ENCODE results near the gene CDC26. TPM values are rescaled to one million over a fixed set of nuclear protein-coding genes. Genes with fewer than 3 reads are reported as not detected.

CDC26 gene
- total RNA-seq, 1 experiment from 2014 or later = 22.0 TPM

DNA sequence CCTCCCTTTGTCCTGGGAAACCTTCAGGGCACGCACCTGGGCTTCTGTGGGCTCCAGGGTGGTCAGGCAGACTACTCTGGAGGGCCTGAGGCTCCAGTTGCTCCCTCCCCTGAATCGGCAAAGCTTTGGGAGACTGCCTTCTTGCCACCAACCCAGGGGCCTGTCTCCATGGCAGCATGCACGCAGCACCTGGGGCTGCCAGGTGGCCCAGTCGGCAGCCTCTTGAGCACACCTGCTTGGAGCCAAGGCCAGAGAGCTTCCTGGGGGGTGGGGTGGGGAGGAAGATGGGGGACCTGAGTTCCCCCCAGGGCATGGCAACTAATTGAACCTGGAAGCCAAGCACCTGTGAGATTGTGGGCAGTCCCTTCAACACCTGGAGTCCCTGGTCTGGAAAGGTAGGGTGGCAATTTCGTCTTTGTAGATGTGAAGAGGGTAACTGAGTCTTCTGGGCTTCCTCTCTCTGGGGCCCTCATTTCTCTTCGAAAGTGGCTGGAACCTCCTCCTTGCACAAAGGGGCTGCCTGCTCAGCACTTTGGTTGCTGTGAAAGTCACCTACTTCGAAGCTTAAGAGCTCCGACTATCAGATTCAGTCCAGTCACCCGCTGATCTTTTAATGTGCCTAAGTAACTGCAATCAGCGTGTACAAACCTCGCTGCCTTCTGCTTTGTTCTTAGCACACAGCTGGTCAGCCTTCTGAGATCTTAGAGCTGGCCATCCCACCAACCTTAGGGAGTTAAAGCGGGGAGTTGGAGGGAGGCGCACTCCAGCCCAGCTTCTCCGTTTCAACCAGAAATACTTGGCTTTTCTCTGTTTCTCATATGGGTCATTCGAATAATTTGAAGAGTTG lies 23.8 kb upstream of the CDC26 start:
- Histone ChIP-seq H3K9me3 (ENCODE audit: control insufficient read depth in 1 of 2, insufficient read depth in 1 of 2, low read depth in 1 of 2, low read length in 2 of 2) (no peaks in the 10 kb centered on the region), H3K4me2 (ENCODE audit: low read length) (no peak overlapping the region), H3K9me2 (ENCODE audit: insufficient read depth) (no peaks in the 10 kb centered on the region), H4K20me1 (ENCODE audit: insufficient read depth) (no peaks in the 10 kb centered on the region), H3K27ac (ENCODE audit: low read depth, low read length) (no peak overlapping the region), H3K9ac (ENCODE audit: low read length) (no peak overlapping the region), H3K27me3 (ENCODE audit: insufficient read depth, low read length) (0 out of 2 replicates have a peak, but pooled peaks cover 6% of the 10 kb centered on the region), H3K4me3 (replicated peaks in 1 of 2; ENCODE audit: low read depth in 1 of 2, low read length in 2 of 2) (no peak overlapping the region), H3K36me3 (ENCODE audit: control insufficient read depth in 1 of 2, insufficient read depth in 2 of 2, low read length in 2 of 2) (0 out of 4 replicates have a peak, but pooled peaks cover 0 to under 1% of the 10 kb centered on the region in 2 experiments), H3K4me1 (ENCODE audit: control insufficient read depth in 1 of 2, insufficient read depth in 2 of 2, low read length in 2 of 2) (no peaks in the 10 kb centered on the region), H2AFZ (ENCODE audit: low read depth, low read length, poor library complexity, severe bottlenecking) (no peak overlapping the region), H3K79me2 (ENCODE audit: insufficient read depth, low read length) (no peaks in the 10 kb centered on the region)
- no peak for ATAC-seq
- intact Hi-C loops (cut with micrococcal nuclease) = no loop called here
- no TSS peak for BruUV-seq (replicated peaks)
- TF ChIP-seq, protein P1, sequence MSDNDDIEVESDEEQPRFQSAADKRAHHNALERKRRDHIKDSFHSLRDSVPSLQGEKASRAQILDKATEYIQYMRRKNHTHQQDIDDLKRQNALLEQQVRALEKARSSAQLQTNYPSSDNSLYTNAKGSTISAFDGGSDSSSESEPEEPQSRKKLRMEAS (IDR thresholded peaks at IDR 0.05) = no peak
- no peak for TF ChIP-seq SIN3A (IDR thresholded peaks at IDR 0.05; ENCODE audit: low read depth)
- no peak for TF ChIP-seq SRF (IDR thresholded peaks at IDR 0.05; ENCODE audit: low read depth)
- TF ChIP-seq ZNF274 (IDR thresholded peaks at IDR 0.05; ENCODE audit: low read depth, low read length) = no peak
- TF ChIP-seq EZH2phosphoT487 (IDR thresholded peaks at IDR 0.05; ENCODE audit: borderline replicate concordance) = no peak
- TF ChIP-seq RAD21 (IDR thresholded peaks at IDR 0.05; ENCODE audit: low read depth) = no peak
- no peak for TF ChIP-seq CBX3 (IDR thresholded peaks at IDR 0.05; ENCODE audit: low read depth)
- no peak for TF ChIP-seq JUND (IDR thresholded peaks at IDR 0.05)
- no peak for TF ChIP-seq EGR1 (IDR thresholded peaks at IDR 0.05; ENCODE audit: low read depth)
- TF ChIP-seq FOSL1 (IDR thresholded peaks at IDR 0.05; ENCODE audit: low read depth) = no peak
- no peak for TF ChIP-seq TCF7L2 (IDR thresholded peaks at IDR 0.05; ENCODE audit: borderline replicate concordance, extremely low read depth, insufficient read depth, insufficient read length)
- TF ChIP-seq POLR2AphosphoS5 (IDR thresholded peaks at IDR 0.05; ENCODE audit: low read depth, low read length) = no peak
- TF ChIP-seq, protein P2, sequence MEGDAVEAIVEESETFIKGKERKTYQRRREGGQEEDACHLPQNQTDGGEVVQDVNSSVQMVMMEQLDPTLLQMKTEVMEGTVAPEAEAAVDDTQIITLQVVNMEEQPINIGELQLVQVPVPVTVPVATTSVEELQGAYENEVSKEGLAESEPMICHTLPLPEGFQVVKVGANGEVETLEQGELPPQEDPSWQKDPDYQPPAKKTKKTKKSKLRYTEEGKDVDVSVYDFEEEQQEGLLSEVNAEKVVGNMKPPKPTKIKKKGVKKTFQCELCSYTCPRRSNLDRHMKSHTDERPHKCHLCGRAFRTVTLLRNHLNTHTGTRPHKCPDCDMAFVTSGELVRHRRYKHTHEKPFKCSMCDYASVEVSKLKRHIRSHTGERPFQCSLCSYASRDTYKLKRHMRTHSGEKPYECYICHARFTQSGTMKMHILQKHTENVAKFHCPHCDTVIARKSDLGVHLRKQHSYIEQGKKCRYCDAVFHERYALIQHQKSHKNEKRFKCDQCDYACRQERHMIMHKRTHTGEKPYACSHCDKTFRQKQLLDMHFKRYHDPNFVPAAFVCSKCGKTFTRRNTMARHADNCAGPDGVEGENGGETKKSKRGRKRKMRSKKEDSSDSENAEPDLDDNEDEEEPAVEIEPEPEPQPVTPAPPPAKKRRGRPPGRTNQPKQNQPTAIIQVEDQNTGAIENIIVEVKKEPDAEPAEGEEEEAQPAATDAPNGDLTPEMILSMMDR (IDR thresholded peaks at IDR 0.05 in 2 of 3, conservative IDR thresholded peaks at IDR 0.05 in 1 of 3; ENCODE audit: borderline replicate concordance in 1 of 3, insufficient read depth in 1 of 3, low read depth in 2 of 3, low read length in 2 of 3) = no peak
- no peak for TF ChIP-seq ZFX (IDR thresholded peaks at IDR 0.05)
- TF ChIP-seq ELF1 (IDR thresholded peaks at IDR 0.05; ENCODE audit: borderline replicate concordance, low read depth) = no peak
- CTCF ChIA-PET = no interaction called here
- no peak for DNase-seq (ENCODE audit: low read depth, low spot score)
- POLR2A ChIA-PET = interaction anchor here (1.4 kb wide), 1 partner anchor 111 kb away, joined by 4 read pairs; the partner anchor contains the start of genes C9orf43 and POLE3
- RAD21 ChIA-PET (ENCODE audit: low non-redundant PET in 1 of 2, low total read pairs in 2 of 2, uncharacterized antibody in 2 of 2, unreplicated experiment in 2 of 2) = no interaction called here
